Right ventricle myocardium inferior (tissue), 1 donor: Measurements from ENCODE around the gene SUPT6H. TPM values are rescaled to one million over a fixed set of nuclear protein-coding genes. Genes with fewer than 3 reads are reported as not detected.
A peak's percentile ranks its signal among the peaks of the same experiment; 100 is the strongest.

ENCODE experiments used
- ATAC-seq: fragments of 200-7000 bp; cut with Tn5 transposase; one replicate; pipeline ENCODE4 v1.9.1; 2020; ENCODE audit warnings: mild to moderate bottlenecking, moderate library complexity
- DNase-seq: peaks from one replicate; pipeline ENCODE4 v3.0.0; 2021; ENCODE audit errors: missing footprints
- intact Hi-C: fragments of 100-400 bp; cut with DNase I; formaldehyde crosslinking; loops from one replicate; pipeline ENCODE4 v1.11.0; 2022
- total RNA-seq: library from RNA; stranded (reverse); fragmentation: NEBNext Ultra II Directional; extraction: Animal tissue kit (Norgen Biotek cat#: 25700); gene quantifications from one replicate; pipeline ENCODE4 v1.2.1, GENCODE V29; 2021
- donor health status: DM: no; HTN: yes; CAD: no; lungs with severe emphysema.

The SUPT6H gene
- total RNA-seq, 1 donor from 2014 or later, result 41.0 TPM

GRCh38 chr17:28688481-28688880 is 26.5 kb downstream of the SUPT6H start:
- intact Hi-C loops, result no loop called here
- ATAC-seq, result no peak

GRCh38 chr17:28689011-28689410 is 27.0 kb downstream of the SUPT6H start:
- DNase-seq (no peak), ATAC-seq (no peak)
- intact Hi-C loops, result no loop called here

More at GRCh38 chr17:28688481-28688880, 26.5 kb downstream of the SUPT6H start:
- no peak for DNase-seq

GRCh38 chr17:28693869-28694268 is 31.9 kb downstream of the SUPT6H start:
- DNase-seq, result no peak
- no peak for ATAC-seq
- intact Hi-C loops, result no loop called here

GRCh38 chr17:28698253-28698941 is 36.4 kb downstream of the SUPT6H start:
- DNase-seq (no peak), ATAC-seq (no peak)
- intact Hi-C loops, result no loop called here

- ATAC-seq (no peak), DNase-seq (no peak)
- intact Hi-C loops, result no loop called here
Observed at GRCh38 chr17:28700278-28700677, 38.3 kb downstream of the SUPT6H start.

GRCh38 chr17:28700830-28701492 is 39.0 kb downstream of the SUPT6H start:
- ATAC-seq (no peak), DNase-seq (no peak)
- intact Hi-C loops, result no loop called here

GRCh38 chr17:28702026-28702751 is 40.2 kb downstream of the SUPT6H start:
- intact Hi-C loops, result no loop called here
- peak; percentile 31 for DNase-seq
- ATAC-seq, result no peak

GRCh38 chr17:28702752-28703150 is 40.7 kb downstream of the SUPT6H start:
- intact Hi-C loops, result no loop called here
- peak; percentile 13 for DNase-seq

GRCh38 chr17:28703552-28704218 is 41.7 kb downstream of the SUPT6H start:
- intact Hi-C loops, result no loop called here
- ATAC-seq, result no peak
- peak; percentile 18 for DNase-seq

More at GRCh38 chr17:28702752-28703150, 40.7 kb downstream of the SUPT6H start:
- ATAC-seq, result no peak

GRCh38 chr17:28704219-28704858 is 42.3 kb downstream of the SUPT6H start:
- DNase-seq, result peak; percentile 46
- no peak for ATAC-seq
- intact Hi-C loops, result no loop called here

- intact Hi-C loops, result loop anchor here (5.0 kb wide), 1 partner anchor 58 kb away; the partner anchor contains the start of gene BLTP2
- no peak for ATAC-seq
- no peak for DNase-seq
Observed at GRCh38 chr17:28705074-28705659, 43.2 kb downstream of the SUPT6H start.

GRCh38 chr17:28705728-28706334 is 43.8 kb downstream of the SUPT6H start:
- peak; percentile 47 for DNase-seq
- no peak for ATAC-seq
- intact Hi-C loops, result loop anchor here (5.0 kb wide), 1 partner anchor 59 kb away; the partner anchor contains the start of gene BLTP2

- intact Hi-C loops, result loop anchor here (5.0 kb wide), 1 partner anchor 59 kb away; the partner anchor contains the start of gene BLTP2
- DNase-seq (peak; percentile 17), ATAC-seq (no peak)
Observed at GRCh38 chr17:28706471-28707338, 44.7 kb downstream of the SUPT6H start.

GRCh38 chr17:28707339-28707720 is 45.3 kb downstream of the SUPT6H start:
- intact Hi-C loops, result loop anchor here (5.0 kb wide), 1 partner anchor 60 kb away; the partner anchor contains the start of gene BLTP2
- ATAC-seq (no peak), DNase-seq (no peak)

- ATAC-seq (peak; percentile 97), DNase-seq (peak; percentile 95)
- intact Hi-C loops, result no loop called here
Observed at GRCh38 chr17:28710861-28711722, 49.1 kb downstream of the SUPT6H start.

GRCh38 chr17:28711723-28712031 is 49.7 kb downstream of the SUPT6H start, which contains the start of gene PROCA1:
TSS of gene PROCA1 (minus strand) at chr17:28711888. CDS start at chr17:28711660, 228 bp downstream.
- intact Hi-C loops, result no loop called here
- DNase-seq (no peak), ATAC-seq (no peak)
